Endothelial cell of umbilical vein (primary cell): ENCODE data around the gene DUSP18. TPM values are rescaled to one million over a fixed set of nuclear protein-coding genes. Genes with fewer than 3 reads are reported as not detected.
"Not testable (repeated sequence)": the region's sequence is repeated elsewhere in the genome, so short reads cannot be mapped to it uniquely, and the experiment has no call there.

ENCODE experiments used
- BruUV-seq: library from RNA; stranded (reverse); fragments of 400-500 nt; replicated peaks from 2 replicates; lab custom pipeline; 2021; lab: Mats Ljungman, UMichigan
- CTCF ChIA-PET: fragments of 300-600, 350-600 bp; sonication (Branson Sonifier 250); formaldehyde crosslinking; loops from one replicate; lab custom pipeline; 2021; ENCODE audit warnings: antibody characterized with exemption, inconsistent platforms; lab: Charles Lee
- POLR2A ChIA-PET: fragments of 300-600, 350-600 bp; sonication (Branson Sonifier 250); formaldehyde crosslinking; loops from one replicate; lab custom pipeline; 2021; ENCODE audit warnings: antibody characterized with exemption, inconsistent platforms; lab: Charles Lee
- DNase-seq: peaks from one replicate; pipeline ENCODE4 v3.0.0-alpha.2; 2011; ENCODE audit warnings: low read depth, low spot score
- FAIRE-seq: peaks from 2 replicates; lab custom pipeline; 2011; peaks lifted over from hg19 to GRCh38; lab: Jason Lieb, UNC
- H2AFZ ChIP-seq: 2 replicates; pipeline ENCODE4 v1.6.0; 2012; ENCODE audit warnings: low read depth, low read length, control low read depth, inconsistent platforms
- H3K27ac ChIP-seq: 2 replicates; pipeline ENCODE4 v1.5.1; 2011; ENCODE audit warnings: low read depth, mild to moderate bottlenecking, control low read depth, low read length, moderate library complexity; ENCODE audit not compliant: insufficient read depth
- H3K27me3 ChIP-seq, 2 experiments: 2 replicates each; pipeline versions ENCODE4 v1.6.0 to v1.6.1; 2011; ENCODE audit warnings: low read length in 2 of 2, mixed read lengths in 1 of 2; ENCODE audit not compliant: control insufficient read depth in 2 of 2, insufficient read depth in 2 of 2
- H3K36me3 ChIP-seq, 2 experiments: 2 replicates in 1 of 2; 3 replicates in 1 of 2; pipeline ENCODE4 v1.5.1; 2011; ENCODE audit warnings: low read length in 2 of 2, mild to moderate bottlenecking in 1 of 2, moderate library complexity in 1 of 2; ENCODE audit not compliant: control insufficient read depth in 2 of 2, insufficient read depth in 2 of 2; ENCODE audit errors: extremely low read depth in 1 of 2
- H3K4me1 ChIP-seq: 3 replicates; pipeline ENCODE4 v1.5.1; 2011; ENCODE audit warnings: mild to moderate bottlenecking, low read length; ENCODE audit not compliant: control insufficient read depth, insufficient read depth; ENCODE audit errors: extremely low read depth
- H3K4me2 ChIP-seq: 2 replicates; pipeline ENCODE4 v1.6.1; 2011; ENCODE audit warnings: low read length, control low read depth, mixed read lengths; ENCODE audit not compliant: insufficient read depth
- H3K4me3 ChIP-seq, 3 experiments: fragments of 200-600 bp in 1 of 3; sonication (generic), shearing (Covaris generic) in 1 of 3; replicated peaks in 1 of 3; 2 replicates each; pipeline ENCODE4 v1.5.1; 2011 to 2016; ENCODE audit warnings: control low read depth in 3 of 3, low read length in 3 of 3, mild to moderate bottlenecking in 2 of 3, inconsistent platforms in 1 of 3, low read depth in 1 of 3, moderate library complexity in 1 of 3; ENCODE audit not compliant: insufficient read depth in 1 of 3
- H3K79me2 ChIP-seq: 2 replicates; pipeline ENCODE4 v1.6.0; 2012; ENCODE audit warnings: low read length, inconsistent platforms; ENCODE audit not compliant: control insufficient read depth, insufficient read depth
- H3K9ac ChIP-seq: replicated peaks from 2 replicates; pipeline ENCODE3; 2011; ENCODE audit warnings: low read length, control low read depth; ENCODE audit not compliant: insufficient read depth; ENCODE audit errors: extremely low read depth
- H3K9me1 ChIP-seq: replicated peaks from 3 replicates; pipeline ENCODE4 v1.6.0; 2011; ENCODE audit warnings: mild to moderate bottlenecking, low read length; ENCODE audit not compliant: control insufficient read depth, insufficient read depth; ENCODE audit errors: extremely low read depth
- H3K9me3 ChIP-seq: replicated peaks from 2 replicates; pipeline ENCODE4 v1.5.1; 2012; ENCODE audit warnings: low read length, inconsistent platforms; ENCODE audit not compliant: control insufficient read depth, insufficient read depth
- H4K20me1 ChIP-seq: replicated peaks from 2 replicates; pipeline ENCODE3; 2011; ENCODE audit warnings: mild to moderate bottlenecking, low read length; ENCODE audit not compliant: control insufficient read depth, insufficient read depth; ENCODE audit errors: extremely low read depth
- FOS ChIP-seq: IDR thresholded peaks from 2 replicates; pipeline ENCODE4 v1.6.1; 2011; ENCODE audit warnings: mild to moderate bottlenecking, low read length, moderate library complexity, borderline replicate concordance; ENCODE audit not compliant: insufficient read depth
- GATA2 ChIP-seq: IDR thresholded peaks from 2 replicates; pipeline ENCODE4 v1.7.0; 2011; ENCODE audit warnings: low read depth, mild to moderate bottlenecking, moderate library complexity, mixed read lengths, low read length; ENCODE audit not compliant: insufficient read length, insufficient read depth
- JUN ChIP-seq: IDR thresholded peaks from 2 replicates; pipeline ENCODE4 v1.6.1; 2011; ENCODE audit warnings: borderline replicate concordance, low read depth; ENCODE audit not compliant: insufficient read length, insufficient read depth
- MAX ChIP-seq: IDR thresholded peaks from 2 replicates; pipeline ENCODE4 v1.6.1; 2011; ENCODE audit not compliant: insufficient read depth, insufficient read length
- MYC ChIP-seq: IDR thresholded peaks from one replicate; pipeline ENCODE4 v1.6.1; 2011; ENCODE audit warnings: mild to moderate bottlenecking, low read depth, low read length
- POLR2A ChIP-seq: IDR thresholded peaks from 2 replicates; pipeline ENCODE4 v1.6.1; 2012; ENCODE audit warnings: low read depth, mild to moderate bottlenecking, control low read depth, low read length
- dilution Hi-C: fragments of 300-500 bp; cut with MboI; formaldehyde crosslinking; loops from one replicate; pipeline ENCODE4 v1.15.0; 2019; ENCODE audit warnings: low sequenced_read_pairs; ENCODE audit not compliant: extremely low pct_ligation_motif_present
- intact Hi-C: fragments of 100-400 bp; cut with micrococcal nuclease; formaldehyde crosslinking; loops from one replicate; pipeline ENCODE4 v1.10.0; 2022
- polyA plus RNA-seq, 4 experiments: library from polyadenylated mRNA; depleted of rRNA in 3 of 4; stranded (reverse) in 3 of 4; unstranded in 1 of 4; fragments of >200 nt; gene quantifications; 2 replicates each; pipeline versions ENCODE4 v1.2.1 to v1.2.3, GENCODE V29; 2011 to 2012; ENCODE audit warnings: missing spikeins in 1 of 4
- total RNA-seq: library from RNA; stranded (reverse); gene quantifications from 2 replicates; pipeline ENCODE4 v1.2.3, GENCODE V29; 2021

Gene DUSP18
- total and polyA plus RNA-seq, 2 donors (not counting 3 experiments of a cell fraction or from before 2014, with no cell fraction given): 18.3 to 30.1 TPM

- Histone ChIP-seq H3K79me2 (no peaks in the 10 kb centered on the region), H2AFZ (no peak overlapping the region), H3K27me3 (no peaks in the 10 kb centered on the region), H3K27ac (no peak overlapping the region), H3K4me2 (no peak overlapping the region), H3K9me3 (no peaks in the 10 kb centered on the region), H3K9ac (no peak overlapping the region), H3K4me1 (no peaks in the 10 kb centered on the region), H4K20me1 (no peaks in the 10 kb centered on the region), H3K4me3 (no peak overlapping the region), H3K9me1 (no peaks in the 10 kb centered on the region), H3K36me3 (no peaks in the 10 kb centered on the region)
- DNase-seq: no peak
- intact Hi-C loops (no loop called here), dilution Hi-C loops (no loop called here)
- TF ChIP-seq GATA2 (no peak), FOS (no peak), JUN (no peak), POLR2A (no peak), MYC (no peak)
- POLR2A ChIA-PET: no interaction called here
- no TSS peak for BruUV-seq
- CTCF ChIA-PET: interaction anchor here (1.6 to 2.3 kb wide), 2 partner anchors 47 to 73 kb away, joined by 6 to 8 read pairs; partner anchors contain the start of gene SLC35E4
- FAIRE-seq: no peak
Observed at GRCh38 chr22:30681831-30682230, 14.2 kb upstream of the DUSP18 start.

GRCh38 chr22:30680991-30681770, 13.5 kb upstream of the DUSP18 start:
- Histone ChIP-seq H3K4me3 (no peak overlapping the region), H3K9me3 (no peaks in the 10 kb centered on the region), H3K79me2 (no peaks in the 10 kb centered on the region), H3K9me1 (no peaks in the 10 kb centered on the region), H2AFZ (no peak overlapping the region), H4K20me1 (no peaks in the 10 kb centered on the region), H3K4me1 (no peaks in the 10 kb centered on the region), H3K27me3 (no peaks in the 10 kb centered on the region), H3K9ac (no peak overlapping the region), H3K36me3 (no peaks in the 10 kb centered on the region), H3K27ac (no peak overlapping the region), H3K4me2 (no peak overlapping the region)
- POLR2A ChIA-PET: interaction anchor here (0.6 to 0.7 kb wide), 2 partner anchors 12 to 540 kb away, joined by 3 read pairs; no protein-coding TSS in a partner anchor
- CTCF ChIA-PET: interaction anchor here (1.6 to 2.3 kb wide), 2 partner anchors 46 to 73 kb away, joined by 6 to 8 read pairs; partner anchors contain the start of gene SLC35E4
- no peak for FAIRE-seq
- intact Hi-C loops: no loop called here
- no TSS peak for BruUV-seq
- dilution Hi-C loops: no loop called here
- no peak for DNase-seq
- TF ChIP-seq MYC (no peak), MAX (no peak), GATA2 (no peak), FOS (no peak)

GRCh38 chr22:30679895-30680690, 12.4 kb upstream of the DUSP18 start:
- H3K9me1 ChIP-seq, H3K36me3 ChIP-seq, H3K9me3 ChIP-seq, H3K79me2 ChIP-seq, H4K20me1 ChIP-seq, dilution Hi-C loops, H3K4me1 ChIP-seq, H3K4me2 ChIP-seq, H3K27ac ChIP-seq, intact Hi-C loops, BruUV-seq, H3K27me3 ChIP-seq, H2AFZ ChIP-seq, H3K9ac ChIP-seq, DNase-seq, H3K4me3 ChIP-seq, FAIRE-seq: not testable (repeated sequence)
- ChIA-PET POLR2A (interaction anchor here (0.7 kb wide), 1 partner anchor 539 kb away, joined by 3 read pairs; no protein-coding TSS in a partner anchor), CTCF (interaction anchor here (1.0 to 2.3 kb wide), 3 partner anchors 13 to 75 kb away, joined by 4 to 19 read pairs (median 8); partner anchors contain the start of gene SLC35E4)
